ENCODE data around the gene LRP6. TPM values are rescaled to one million over a fixed set of nuclear protein-coding genes. Genes with fewer than 3 reads are reported as not detected.
A peak's percentile ranks its signal among the peaks of the same experiment; 100 is the strongest.

Gene LRP6
- total and polyA plus RNA-seq, 2 of the 13 experiments (the other 11 are each of a cell fraction or from before 2014, with no cell fraction given): 33.8 to 42.0 TPM

DNA sequence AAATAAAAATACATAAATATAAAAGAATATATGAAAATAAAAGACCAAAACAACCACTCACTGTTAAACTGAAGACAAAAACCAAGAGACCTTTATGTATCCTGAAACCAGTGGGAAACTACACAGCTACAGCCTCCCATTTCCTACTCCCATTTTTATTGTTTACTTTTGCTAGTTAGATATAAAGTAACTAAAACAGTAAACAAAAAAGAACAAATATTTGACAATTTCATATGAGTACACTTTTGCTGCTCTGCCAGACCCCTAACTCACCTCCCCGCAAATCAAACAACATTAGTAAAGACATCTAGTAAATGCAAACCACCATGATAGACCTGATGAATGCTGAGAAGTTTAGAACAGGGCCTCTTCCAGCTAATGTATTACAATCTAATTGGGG lies 99.0 kb downstream of the LRP6 start (continued):
- TF ChIP-seq, protein P1, sequence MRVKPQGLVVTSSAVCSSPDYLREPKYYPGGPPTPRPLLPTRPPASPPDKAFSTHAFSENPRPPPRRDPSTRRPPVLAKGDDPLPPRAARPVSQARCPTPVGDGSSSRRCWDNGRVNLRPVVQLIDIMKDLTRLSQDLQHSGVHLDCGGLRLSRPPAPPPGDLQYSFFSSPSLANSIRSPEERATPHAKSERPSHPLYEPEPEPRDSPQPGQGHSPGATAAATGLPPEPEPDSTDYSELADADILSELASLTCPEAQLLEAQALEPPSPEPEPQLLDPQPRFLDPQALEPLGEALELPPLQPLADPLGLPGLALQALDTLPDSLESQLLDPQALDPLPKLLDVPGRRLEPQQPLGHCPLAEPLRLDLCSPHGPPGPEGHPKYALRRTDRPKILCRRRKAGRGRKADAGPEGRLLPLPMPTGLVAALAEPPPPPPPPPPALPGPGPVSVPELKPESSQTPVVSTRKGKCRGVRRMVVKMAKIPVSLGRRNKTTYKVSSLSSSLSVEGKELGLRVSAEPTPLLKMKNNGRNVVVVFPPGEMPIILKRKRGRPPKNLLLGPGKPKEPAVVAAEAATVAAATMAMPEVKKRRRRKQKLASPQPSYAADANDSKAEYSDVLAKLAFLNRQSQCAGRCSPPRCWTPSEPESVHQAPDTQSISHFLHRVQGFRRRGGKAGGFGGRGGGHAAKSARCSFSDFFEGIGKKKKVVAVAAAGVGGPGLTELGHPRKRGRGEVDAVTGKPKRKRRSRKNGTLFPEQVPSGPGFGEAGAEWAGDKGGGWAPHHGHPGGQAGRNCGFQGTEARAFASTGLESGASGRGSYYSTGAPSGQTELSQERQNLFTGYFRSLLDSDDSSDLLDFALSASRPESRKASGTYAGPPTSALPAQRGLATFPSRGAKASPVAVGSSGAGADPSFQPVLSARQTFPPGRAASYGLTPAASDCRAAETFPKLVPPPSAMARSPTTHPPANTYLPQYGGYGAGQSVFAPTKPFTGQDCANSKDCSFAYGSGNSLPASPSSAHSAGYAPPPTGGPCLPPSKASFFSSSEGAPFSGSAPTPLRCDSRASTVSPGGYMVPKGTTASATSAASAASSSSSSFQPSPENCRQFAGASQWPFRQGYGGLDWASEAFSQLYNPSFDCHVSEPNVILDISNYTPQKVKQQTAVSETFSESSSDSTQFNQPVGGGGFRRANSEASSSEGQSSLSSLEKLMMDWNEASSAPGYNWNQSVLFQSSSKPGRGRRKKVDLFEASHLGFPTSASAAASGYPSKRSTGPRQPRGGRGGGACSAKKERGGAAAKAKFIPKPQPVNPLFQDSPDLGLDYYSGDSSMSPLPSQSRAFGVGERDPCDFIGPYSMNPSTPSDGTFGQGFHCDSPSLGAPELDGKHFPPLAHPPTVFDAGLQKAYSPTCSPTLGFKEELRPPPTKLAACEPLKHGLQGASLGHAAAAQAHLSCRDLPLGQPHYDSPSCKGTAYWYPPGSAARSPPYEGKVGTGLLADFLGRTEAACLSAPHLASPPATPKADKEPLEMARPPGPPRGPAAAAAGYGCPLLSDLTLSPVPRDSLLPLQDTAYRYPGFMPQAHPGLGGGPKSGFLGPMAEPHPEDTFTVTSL (CRISPR knock-in tag; IDR thresholded peaks at IDR 0.05; ENCODE audit: borderline replicate concordance): 0 out of 2 replicates have a peak, but pooled peaks have one; percentile 29
- no peak for TF ChIP-seq NKX3-1 (CRISPR knock-in tag; IDR thresholded peaks at IDR 0.05)
- TF ChIP-seq, protein P2, sequence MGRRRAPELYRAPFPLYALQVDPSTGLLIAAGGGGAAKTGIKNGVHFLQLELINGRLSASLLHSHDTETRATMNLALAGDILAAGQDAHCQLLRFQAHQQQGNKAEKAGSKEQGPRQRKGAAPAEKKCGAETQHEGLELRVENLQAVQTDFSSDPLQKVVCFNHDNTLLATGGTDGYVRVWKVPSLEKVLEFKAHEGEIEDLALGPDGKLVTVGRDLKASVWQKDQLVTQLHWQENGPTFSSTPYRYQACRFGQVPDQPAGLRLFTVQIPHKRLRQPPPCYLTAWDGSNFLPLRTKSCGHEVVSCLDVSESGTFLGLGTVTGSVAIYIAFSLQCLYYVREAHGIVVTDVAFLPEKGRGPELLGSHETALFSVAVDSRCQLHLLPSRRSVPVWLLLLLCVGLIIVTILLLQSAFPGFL (CRISPR knock-in tag; IDR thresholded peaks at IDR 0.05): no peak
- TF ChIP-seq ATF7 (IDR thresholded peaks at IDR 0.05): no peak
- TF ChIP-seq ATF7 (CRISPR knock-in tag; IDR thresholded peaks at IDR 0.05): no peak
- TF ChIP-seq, protein P3, sequence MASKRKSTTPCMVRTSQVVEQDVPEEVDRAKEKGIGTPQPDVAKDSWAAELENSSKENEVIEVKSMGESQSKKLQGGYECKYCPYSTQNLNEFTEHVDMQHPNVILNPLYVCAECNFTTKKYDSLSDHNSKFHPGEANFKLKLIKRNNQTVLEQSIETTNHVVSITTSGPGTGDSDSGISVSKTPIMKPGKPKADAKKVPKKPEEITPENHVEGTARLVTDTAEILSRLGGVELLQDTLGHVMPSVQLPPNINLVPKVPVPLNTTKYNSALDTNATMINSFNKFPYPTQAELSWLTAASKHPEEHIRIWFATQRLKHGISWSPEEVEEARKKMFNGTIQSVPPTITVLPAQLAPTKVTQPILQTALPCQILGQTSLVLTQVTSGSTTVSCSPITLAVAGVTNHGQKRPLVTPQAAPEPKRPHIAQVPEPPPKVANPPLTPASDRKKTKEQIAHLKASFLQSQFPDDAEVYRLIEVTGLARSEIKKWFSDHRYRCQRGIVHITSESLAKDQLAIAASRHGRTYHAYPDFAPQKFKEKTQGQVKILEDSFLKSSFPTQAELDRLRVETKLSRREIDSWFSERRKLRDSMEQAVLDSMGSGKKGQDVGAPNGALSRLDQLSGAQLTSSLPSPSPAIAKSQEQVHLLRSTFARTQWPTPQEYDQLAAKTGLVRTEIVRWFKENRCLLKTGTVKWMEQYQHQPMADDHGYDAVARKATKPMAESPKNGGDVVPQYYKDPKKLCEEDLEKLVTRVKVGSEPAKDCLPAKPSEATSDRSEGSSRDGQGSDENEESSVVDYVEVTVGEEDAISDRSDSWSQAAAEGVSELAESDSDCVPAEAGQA (IDR thresholded peaks at IDR 0.05; ENCODE audit: low read depth): no peak
- TF ChIP-seq, protein P3 (CRISPR knock-in tag; IDR thresholded peaks at IDR 0.05; ENCODE audit: borderline replicate concordance): no peak
- no peak for TF ChIP-seq CBX1 (IDR thresholded peaks at IDR 0.05; ENCODE audit: low read depth)
- TF ChIP-seq, protein P4, sequence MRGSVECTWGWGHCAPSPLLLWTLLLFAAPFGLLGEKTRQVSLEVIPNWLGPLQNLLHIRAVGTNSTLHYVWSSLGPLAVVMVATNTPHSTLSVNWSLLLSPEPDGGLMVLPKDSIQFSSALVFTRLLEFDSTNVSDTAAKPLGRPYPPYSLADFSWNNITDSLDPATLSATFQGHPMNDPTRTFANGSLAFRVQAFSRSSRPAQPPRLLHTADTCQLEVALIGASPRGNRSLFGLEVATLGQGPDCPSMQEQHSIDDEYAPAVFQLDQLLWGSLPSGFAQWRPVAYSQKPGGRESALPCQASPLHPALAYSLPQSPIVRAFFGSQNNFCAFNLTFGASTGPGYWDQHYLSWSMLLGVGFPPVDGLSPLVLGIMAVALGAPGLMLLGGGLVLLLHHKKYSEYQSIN (CRISPR knock-in tag; IDR thresholded peaks at IDR 0.05; ENCODE audit: borderline replicate concordance): no peak
- TF ChIP-seq SALL1 (CRISPR knock-in tag; IDR thresholded peaks at IDR 0.05): peak; percentile 32; the same call in 1 of the 2 replicates
- no peak for TF ChIP-seq BHLHE40 (IDR thresholded peaks at IDR 0.05; ENCODE audit: low read length)
- TF ChIP-seq ZNF749 (CRISPR knock-in tag; IDR thresholded peaks at IDR 0.05; ENCODE audit: borderline replicate concordance): no peak
- TF ChIP-seq, protein P5, sequence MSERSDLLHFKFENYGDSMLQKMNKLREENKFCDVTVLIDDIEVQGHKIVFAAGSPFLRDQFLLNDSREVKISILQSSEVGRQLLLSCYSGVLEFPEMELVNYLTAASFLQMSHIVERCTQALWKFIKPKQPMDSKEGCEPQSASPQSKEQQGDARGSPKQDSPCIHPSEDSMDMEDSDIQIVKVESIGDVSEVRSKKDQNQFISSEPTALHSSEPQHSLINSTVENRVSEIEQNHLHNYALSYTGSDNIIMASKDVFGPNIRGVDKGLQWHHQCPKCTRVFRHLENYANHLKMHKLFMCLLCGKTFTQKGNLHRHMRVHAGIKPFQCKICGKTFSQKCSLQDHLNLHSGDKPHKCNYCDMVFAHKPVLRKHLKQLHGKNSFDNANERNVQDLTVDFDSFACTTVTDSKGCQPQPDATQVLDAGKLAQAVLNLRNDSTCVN (CRISPR knock-in tag; IDR thresholded peaks at IDR 0.05; ENCODE audit: borderline replicate concordance): no peak
- no peak for TF ChIP-seq SOX13 (IDR thresholded peaks at IDR 0.05)
- peak in 1 of 2 experiments; percentile 22; a peak in 1 of 4 replicates for TF ChIP-seq SOX13 (CRISPR knock-in tag; conservative IDR thresholded peaks at IDR 0.05 in 1 of 2, IDR thresholded peaks at IDR 0.05 in 1 of 2)

Data from HepG2 (cell line).